ENCODE measurements around the gene NPC1L1.
A peak's percentile ranks its signal among the peaks of the same experiment; 100 is the strongest.
"Not testable (repeated sequence)": the region's sequence is repeated elsewhere in the genome, so short reads cannot be mapped to it uniquely, and the experiment has no call there.

The NPC1L1 gene

GRCh38 chr7:44565795-44566559 is 24.8 kb upstream of the NPC1L1 start:
- DNase-seq (ENCODE audit: low spot score): no peak

GRCh38 chr7:44565097-44565794 is 24.1 kb upstream of the NPC1L1 start:
- DNase-seq (ENCODE audit: low spot score): peak; percentile 62

GRCh38 chr7:44564606-44565005 is 23.5 kb upstream of the NPC1L1 start:
- DNase-seq (ENCODE audit: low spot score): no peak

GRCh38 chr7:44563171-44563679 is 22.1 kb upstream of the NPC1L1 start:
- DNase-seq (ENCODE audit: low spot score): no peak

- DNase-seq (ENCODE audit: low spot score): not testable (repeated sequence)
Measured at GRCh38 chr7:44562622-44562962, 21.5 kb upstream of the NPC1L1 start.

- no peak for DNase-seq (ENCODE audit: low spot score)
Measured at GRCh38 chr7:44561962-44562621, 21.0 kb upstream of the NPC1L1 start.

GRCh38 chr7:44561481-44561880 is 20.4 kb upstream of the NPC1L1 start:
- no peak for DNase-seq (ENCODE audit: low spot score)

GRCh38 chr7:44559485-44559884 is 18.4 kb upstream of the NPC1L1 start:
- DNase-seq (ENCODE audit: low spot score): no peak

- DNase-seq (ENCODE audit: low spot score): no peak
Measured at GRCh38 chr7:44557485-44557884, 16.4 kb upstream of the NPC1L1 start.

- DNase-seq (ENCODE audit: low spot score): no peak
Measured at GRCh38 chr7:44555350-44555749, 14.2 kb upstream of the NPC1L1 start.

GRCh38 chr7:44552473-44553005 is 11.4 kb upstream of the NPC1L1 start:
- DNase-seq (ENCODE audit: low spot score): not testable (repeated sequence)

- DNase-seq (ENCODE audit: low spot score): no peak
Measured at GRCh38 chr7:44549457-44549856, 8.3 kb upstream of the NPC1L1 start.

- no peak for DNase-seq (ENCODE audit: low spot score)
Measured at GRCh38 chr7:44548893-44549292, 7.8 kb upstream of the NPC1L1 start.

GRCh38 chr7:44547536-44548231 is 6.6 kb upstream of the NPC1L1 start:
- DNase-seq (ENCODE audit: low spot score): no peak

GRCh38 chr7:44541876-44542610 is 913 bp upstream of the NPC1L1 start:
- no peak for DNase-seq (ENCODE audit: low spot score)

GRCh38 chr7:44540592-44541027 is 520 bp downstream of the NPC1L1 start:
- no peak for DNase-seq (ENCODE audit: low spot score)

GRCh38 chr7:44539669-44540506 is 1.2 kb downstream of the NPC1L1 start:
- no peak for DNase-seq (ENCODE audit: low spot score)

GRCh38 chr7:44538798-44539668 is 2.1 kb downstream of the NPC1L1 start:
- no peak for DNase-seq (ENCODE audit: low spot score)

GRCh38 chr7:44538093-44538797 is 2.9 kb downstream of the NPC1L1 start:
- no peak for DNase-seq (ENCODE audit: low spot score)

Data from COLO829 (cell line).